GM18508 (cell line): ENCODE data around the gene CD37.

Experiments
- ATAC-seq: cut with Tn5 transposase; IDR thresholded peaks from one replicate; pipeline ENCODE4 v1.9.1; 2021; ENCODE audit warnings: moderate number of reproducible peaks; ENCODE audit not compliant: insufficient read depth, unreplicated experiment

The CD37 gene

DNA sequence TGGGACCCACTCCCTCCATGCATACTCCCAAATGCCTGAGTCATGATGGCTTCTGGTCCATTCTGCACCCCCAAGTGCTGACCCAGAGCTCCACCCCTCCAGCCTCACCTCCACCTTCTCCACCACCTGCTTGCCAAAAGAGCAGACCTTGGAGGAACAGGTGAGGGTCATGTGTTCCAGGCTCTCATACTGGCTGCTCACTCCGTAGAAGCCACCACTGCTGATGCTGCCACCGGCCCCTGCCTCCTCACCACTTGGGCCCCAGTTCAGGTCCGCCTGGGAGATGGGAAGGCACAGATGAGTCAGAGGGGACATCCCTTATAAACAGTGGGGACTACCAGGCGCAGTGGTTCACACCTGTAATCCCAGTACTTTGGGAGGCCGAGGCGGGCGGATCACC lies 7.9 kb downstream of the CD37 start:
- ATAC-seq, result no peak

DNA sequence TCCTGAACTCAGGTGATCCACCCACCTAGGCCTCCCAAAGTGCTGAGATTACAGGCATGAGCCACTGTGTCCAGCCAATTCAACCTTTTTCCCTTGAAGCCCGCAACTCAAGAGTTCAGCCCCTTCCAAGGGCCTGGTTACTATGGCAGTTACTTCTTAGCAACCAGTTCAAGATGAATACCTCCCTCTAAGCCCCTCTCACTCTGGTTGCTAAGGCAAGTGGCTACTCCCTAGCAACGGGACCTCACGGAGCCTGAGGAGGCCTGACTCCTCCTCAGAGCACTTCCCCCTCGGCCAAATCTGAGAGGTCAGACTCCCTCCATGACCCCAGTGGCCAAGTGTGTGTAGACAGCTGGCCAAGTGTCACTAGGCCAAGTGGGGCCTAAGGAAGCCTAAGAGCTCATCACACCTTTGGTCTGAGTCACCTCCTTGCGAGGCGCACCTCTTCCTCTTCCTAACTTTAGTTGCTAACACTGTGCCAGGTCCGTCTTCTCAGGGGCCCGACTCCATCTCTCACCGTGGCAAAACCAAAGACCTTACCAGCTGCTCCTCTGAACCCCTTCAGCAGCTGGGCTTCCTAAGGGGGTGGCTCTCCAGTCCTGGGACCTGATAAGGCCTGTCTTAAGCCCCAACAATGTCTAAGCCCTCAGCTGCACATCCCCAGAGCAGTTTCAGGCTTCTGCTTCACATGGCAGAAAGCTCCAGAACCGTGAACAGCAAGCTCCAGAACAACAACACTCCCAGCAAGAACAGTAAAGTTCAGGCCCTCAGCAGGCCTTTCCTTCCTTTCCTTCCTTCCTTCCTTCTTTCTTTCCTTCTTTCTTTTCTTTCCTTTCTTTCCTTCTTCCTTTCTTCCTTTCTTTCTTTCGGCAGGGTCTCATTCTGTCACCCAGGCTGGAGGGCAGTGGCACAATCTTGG lies 9.6 kb downstream of the CD37 start:
- no peak for ATAC-seq

DNA sequence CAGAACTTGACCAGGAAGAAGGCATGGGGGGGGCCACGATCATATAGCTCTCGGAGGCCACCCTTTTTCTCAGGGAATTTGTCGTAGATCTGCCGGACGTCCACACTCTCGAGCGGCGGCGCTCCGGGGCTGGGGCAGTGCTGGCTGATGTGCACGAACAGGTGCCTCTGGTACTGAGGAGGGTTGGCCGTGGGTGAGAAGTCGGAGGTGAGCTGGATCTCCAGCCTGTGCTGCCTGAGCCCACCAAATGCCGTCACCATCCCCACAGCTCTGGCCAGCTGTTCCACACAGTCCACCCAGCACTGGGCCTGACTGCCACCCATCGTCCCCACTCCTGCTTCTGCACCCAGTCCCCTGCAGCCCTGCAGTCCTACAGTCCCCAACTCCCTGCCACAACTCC lies 12.0 kb downstream of the CD37 start:
- no peak for ATAC-seq

DNA sequence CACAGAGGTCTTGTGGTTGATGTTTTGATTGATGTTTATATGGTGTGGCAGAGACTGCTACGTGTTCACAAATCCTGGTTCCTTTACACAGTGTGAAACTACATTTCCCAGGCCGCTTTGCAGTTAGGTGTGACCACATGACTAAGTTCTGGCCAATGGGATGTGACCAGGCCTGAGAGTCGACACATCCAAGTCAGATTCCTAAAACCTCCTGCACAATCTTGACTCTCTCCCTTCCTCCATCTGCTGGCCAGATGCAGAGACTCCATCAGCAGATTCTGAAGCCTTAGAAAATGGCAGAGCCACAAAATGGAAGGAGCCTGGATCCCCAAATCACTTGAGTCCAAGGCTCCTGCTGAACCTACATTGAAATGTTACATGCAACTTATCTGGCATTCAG lies 12.6 kb downstream of the CD37 start:
- no peak for ATAC-seq

DNA sequence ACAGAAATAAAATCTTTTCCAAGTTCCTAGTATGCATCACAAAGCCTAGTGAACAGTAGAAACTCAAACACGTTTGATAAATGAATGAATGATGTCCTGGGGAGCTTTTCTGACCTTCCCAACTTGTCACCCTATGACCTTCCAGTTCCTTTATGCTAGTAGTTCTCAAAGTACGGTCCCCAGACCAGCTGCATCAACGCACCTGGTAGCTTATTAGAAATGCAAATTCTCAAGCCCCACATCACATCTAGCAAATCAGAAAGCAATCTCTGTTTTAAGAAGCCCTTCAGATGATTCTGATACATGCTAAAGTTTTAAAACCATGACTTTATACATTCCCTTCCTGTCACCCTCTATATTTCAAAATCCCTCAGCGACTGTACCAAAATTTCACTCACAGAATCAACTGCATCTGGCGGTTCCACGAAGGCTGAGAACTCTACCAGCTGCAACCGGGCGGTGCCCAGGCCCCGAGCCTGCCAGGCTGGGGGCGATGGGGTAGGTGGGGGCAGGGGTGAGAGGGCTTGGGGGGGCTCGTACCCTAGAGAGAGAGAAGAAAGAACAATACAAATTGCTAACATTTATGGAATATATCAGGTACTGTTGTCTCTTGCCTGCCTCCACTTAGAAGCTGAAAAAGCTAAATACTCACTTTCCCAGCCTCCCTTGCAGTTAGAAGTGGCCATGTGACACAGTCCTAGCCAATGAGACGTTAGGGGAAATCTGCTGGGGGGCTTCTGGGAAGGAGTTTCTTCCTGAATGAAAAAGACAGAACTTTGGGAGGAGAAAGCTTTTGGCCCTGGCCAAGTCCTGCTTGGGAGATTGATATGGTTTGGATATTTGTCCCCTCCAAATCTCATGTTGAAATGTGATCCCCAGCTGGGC lies 13.3 kb downstream of the CD37 start:
- no peak for ATAC-seq

DNA sequence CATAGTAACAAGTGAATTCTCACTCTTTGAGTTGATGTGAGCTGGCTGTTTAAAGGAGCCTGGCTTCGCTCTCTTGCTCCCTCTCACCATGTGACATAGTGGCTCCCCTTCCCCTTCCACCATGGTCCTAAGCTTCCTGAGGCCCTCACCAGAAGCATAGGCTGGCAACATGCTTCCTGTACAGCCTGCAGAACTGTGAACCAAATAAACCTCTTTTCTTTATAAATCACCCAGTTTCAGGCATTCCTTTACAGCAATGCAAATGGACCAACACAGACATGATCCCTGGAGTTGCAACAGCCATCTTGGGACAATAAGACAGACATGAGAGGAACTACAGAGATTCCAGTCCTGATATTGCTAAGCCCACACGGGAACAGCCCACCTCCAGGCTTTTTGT lies 14.4 kb downstream of the CD37 start:
- no peak for ATAC-seq

DNA sequence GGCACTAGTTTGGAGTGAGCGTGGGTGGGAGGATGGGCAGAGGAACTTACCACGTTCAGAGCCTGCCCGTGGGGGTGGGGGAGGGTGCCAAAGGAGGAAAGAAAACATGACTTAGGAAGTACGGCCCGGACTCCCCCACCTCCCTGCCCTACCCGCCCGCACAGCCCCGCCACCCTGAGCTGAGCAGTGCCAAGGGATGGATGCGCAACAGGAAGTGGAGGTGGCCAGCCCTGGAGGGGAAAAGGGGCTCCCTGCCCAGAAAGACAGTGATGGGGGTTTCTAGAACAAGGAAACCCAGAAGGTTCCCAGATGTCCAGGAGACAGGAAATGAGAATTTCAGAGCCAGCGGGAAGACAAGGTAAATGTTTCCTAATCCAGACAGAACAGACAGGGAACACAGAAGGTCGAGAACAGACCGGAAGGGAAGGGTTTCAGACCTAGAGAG lies 20.7 kb downstream of the CD37 start:
- no peak for ATAC-seq

DNA sequence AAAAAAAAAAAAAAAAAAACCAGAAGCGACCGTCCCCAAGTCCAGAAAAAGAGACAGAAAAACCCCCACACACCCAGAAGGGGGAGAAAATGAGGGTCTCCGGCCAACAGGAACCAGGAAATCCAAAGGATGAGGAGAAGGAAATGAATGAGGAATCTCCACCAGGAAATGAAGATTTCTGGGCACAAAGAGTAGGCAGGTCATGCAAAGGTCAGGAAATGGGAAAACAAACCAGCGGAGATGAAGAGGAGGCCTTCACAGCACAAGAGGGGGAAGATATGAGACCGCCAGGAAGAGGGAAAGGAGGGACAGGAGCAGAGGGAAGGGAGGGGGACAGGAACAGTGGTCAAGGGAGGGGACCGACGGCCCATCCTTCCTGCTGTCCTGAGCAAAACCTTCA lies 21.2 kb downstream of the CD37 start:
- no peak for ATAC-seq

DNA sequence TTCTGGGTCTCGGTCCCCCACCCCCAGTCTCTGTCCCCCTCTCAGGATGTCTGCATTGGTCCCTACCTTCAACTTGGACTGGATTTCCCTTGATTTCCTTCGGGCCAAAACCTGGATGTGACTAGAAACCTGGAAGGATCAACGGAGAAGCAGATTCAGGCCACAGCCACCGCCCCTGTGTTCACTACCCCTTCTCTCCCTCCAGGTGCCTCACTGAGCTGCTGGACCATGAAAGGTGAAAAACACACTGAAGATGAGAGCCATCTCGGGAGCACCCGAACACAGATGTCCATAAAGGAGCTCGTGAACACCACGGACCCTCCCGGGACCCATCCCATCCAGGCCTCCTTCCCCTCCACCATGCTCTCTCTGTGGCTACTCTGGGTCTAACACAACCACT lies 22.0 kb downstream of the CD37 start:
- ATAC-seq, result no peak

DNA sequence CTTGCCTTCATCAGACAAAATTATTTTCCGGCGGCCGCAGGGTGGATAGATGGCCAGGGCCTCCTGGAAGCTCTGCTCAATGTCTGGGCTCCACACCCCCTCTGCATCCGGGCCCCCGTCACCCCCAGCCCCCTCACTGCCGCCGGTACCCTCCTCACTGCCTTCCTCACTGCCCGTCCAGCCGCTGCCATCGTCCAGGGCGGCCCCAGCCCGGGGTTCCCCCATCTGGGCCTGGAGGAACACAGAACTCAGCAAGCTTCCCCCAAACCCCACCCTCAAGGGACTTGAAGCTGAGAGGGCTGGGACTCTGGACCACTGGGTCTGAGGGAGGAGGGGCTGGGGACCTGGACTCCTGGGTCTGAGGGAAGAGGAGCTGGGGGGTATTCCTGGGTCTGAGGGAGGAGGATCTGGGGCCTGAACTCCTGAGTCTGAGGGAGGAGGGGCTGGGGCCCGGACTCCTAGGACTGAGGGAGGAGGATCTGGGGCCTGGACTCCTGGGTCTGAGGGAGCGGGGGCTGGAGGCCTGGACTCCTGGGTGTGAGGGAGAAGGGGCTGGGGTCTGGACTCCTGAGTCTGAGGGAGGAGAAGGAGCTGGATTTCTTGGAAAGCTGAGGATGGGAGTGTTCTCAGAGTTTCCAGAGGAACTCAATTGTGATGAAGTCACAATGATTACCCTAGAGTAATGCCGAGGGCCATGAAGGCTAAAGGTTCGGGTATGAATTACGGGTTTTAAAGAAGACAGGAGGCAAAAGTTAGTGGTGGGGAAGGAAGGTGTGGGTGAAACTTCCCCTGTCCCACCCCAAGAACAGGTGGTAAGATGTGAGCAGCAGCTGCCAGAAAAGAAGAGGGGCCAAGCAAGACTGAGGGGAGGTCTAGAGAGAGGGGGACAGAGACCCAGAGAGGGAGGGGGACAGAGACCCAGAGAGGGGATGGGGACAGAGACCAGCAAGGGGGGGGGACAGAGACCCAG lies 24.9 kb downstream of the CD37 start:
- no peak for ATAC-seq

DNA sequence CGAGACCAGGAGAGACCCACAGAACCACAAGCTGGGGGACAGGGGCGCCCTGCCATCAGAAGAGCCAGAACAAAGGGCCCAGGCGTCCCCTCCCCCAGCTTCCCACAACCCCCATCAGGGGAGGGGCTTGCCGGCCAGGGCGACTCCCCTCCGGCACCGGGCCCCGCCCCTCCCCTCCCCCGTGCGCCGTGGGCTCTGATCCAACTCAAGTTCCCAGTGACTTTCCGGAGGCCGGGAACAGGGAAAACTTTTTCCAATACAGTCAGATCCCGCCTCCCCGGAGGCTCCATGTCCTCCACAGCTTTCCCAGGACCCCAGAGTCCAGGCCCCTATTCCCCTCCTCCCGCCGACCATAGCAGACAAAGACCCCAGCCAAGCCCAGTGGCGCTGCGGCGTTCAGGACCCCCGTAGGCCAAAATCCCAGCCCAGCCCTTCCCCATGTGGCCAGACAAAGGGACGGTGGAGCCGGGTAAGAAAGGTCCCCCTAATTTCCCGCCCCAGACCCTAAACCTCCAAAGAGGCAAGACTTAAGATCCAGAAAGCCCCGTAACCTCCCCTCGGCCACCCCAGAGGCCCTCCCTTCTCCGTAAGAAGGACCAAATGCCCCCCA lies 26.3 kb downstream of the CD37 start:
- no peak for ATAC-seq

DNA sequence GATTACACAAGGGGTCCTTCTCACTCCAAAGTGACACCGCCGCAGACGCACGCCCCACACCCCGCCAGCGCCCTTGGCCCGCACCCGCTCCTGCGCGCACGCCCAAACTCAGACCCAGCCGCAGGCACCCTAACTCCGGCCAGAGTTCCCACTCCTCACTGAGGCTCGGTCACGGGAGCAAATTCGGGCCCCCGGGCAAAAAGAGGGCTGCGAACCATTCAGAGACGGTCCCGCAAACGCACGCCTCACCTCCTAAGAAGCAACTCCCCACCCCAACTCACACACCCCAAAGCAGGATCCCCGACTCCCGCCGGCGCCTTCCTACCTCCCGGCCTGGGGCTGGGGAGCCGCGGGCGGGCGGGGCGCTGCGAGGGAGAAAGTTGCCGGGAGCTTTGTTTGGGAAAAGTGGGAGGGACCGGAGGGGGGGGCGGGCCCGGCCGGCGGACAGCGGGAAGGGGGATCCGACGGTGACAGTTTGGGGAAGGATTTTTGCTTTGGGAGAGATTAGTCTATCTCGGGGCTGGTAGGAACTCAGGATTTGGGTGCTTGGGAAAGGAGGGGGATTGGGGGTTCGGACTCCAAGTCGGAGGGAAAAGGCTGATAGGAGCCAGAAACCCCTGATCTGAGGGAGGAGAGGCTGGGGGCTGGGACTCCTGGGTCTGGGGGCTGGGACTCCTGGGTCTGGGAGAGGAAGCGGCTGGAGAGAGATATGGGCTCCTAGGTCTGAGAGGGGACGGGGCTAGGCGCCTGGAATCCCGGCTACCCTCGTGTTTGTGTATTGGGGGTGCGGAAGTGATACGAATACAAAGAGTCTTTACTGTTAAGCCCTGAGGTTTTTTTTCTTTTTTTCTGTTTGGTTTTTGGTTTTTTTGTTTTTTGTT lies 27.1 kb downstream of the CD37 start, which contains the start of gene TEAD2:
TEAD2 (minus strand) TSS at position 369 of the 881 bp plus-strand sequence. CDS start 2,341 bp downstream, outside the sequence.
- no peak for ATAC-seq

DNA sequence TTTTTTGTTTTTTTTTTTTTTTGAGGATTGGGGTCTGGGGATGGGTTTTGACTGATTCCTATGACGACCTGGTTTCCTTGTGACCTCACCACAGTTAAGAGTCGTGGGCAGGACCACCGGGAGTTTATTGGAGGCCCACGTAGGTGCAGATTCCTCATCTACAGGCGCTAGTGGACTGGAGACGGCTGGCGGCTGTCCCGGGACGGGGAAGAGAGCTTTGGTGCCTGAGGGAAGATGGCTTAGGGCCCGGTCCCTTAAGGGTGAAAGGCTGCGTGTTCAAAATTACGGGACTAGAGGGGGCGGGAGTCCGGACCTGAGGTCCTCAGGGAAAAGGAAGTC lies 27.7 kb downstream of the CD37 start:
- ATAC-seq, result no peak

DNA sequence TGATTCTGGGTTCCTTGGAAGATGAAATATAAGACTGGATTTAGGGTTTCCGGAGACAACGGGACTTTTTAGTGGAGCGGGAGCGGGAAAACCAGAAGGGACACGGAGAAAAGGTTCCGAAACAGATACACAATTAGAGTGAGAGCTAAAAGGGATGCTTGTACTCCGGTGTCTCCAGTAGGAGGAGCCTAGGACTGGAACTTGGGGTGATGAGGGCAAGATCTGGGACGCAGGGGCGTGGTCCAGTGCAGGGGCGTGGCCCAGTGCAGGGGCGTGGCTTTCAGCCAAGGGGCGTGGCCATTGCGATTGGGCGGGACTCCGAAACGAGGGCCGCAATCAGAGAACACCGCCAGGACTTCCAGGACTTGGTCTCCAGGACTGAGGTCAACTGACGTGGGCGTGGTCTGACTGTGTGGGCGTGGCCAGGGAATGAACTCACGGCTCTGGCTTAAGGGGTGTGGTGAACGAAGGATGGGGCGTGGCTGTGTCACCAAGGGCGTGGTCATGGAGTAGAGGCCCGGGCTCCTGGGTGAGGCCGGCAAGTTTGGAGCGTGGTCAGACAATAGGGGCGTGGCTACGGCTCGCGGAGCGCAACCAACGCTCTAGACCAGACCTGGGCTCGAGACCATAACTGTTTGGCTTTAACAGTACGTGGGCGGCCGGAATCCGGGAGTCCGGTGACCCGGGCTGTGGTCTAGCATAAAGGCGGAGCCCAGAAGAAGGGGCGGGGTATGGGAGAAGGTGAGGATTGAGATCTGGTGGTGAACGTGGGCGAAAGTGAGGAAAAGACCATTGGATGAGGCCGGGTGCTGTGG lies 28.3 kb downstream of the CD37 start, which contains the start of gene DKKL1:
DKKL1 (plus strand) TSS at position 610 of the 815 bp plus-strand sequence; CDS start at position 732, 122 bp downstream.
- ATAC-seq, result no peak

DNA sequence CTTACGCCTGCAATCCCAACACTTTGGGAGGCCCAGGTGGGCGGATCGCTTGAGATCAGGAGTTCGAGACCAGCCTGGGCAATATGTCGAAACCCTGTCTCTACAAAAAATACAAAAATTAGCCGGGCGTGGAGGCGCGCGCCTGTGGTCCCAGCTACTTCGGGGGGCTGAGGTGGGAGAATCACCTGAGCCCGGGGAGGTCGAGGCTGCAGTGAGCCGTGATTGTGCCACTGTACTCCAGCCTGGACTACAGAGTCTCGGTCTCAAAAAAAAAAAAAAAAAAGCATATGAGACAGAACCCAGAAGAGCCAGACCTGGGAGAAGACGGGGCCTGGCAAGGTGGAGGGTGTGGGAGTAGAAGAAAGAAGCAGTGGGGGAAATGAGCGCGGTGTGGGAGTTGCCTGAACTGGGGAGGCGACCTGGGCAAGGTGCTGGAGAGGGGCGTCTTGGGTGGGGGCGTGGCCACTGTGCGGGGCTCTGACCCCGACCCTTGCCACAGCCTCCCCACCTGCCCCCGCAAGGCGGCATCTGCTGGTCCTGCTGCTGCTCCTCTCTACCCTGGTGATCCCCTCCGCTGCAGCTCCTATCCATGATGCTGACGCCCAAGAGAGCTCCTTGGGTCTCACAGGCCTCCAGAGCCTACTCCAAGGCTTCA lies 29.0 kb downstream of the CD37 start:
- ATAC-seq, result no peak

DNA sequence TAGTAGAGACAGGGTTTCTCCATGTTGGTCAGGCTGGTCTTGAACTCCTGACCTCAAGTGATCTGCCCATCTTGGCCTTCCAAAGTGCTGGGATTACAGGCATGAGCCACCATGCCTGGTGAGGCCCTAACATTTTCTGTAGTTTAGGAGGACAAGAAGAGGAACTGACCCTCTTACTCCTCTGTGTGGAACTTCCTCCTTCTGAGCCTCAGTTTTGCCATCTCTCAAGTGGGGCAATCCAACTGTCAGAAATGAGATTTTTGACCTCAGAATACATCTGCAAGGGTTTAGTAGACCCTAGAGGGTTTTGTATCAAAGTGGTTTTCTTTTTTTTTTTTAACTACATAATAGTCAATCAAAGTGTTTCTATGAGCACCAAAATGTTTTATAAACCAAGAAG lies 30.9 kb downstream of the CD37 start:
- ATAC-seq, result no peak

DNA sequence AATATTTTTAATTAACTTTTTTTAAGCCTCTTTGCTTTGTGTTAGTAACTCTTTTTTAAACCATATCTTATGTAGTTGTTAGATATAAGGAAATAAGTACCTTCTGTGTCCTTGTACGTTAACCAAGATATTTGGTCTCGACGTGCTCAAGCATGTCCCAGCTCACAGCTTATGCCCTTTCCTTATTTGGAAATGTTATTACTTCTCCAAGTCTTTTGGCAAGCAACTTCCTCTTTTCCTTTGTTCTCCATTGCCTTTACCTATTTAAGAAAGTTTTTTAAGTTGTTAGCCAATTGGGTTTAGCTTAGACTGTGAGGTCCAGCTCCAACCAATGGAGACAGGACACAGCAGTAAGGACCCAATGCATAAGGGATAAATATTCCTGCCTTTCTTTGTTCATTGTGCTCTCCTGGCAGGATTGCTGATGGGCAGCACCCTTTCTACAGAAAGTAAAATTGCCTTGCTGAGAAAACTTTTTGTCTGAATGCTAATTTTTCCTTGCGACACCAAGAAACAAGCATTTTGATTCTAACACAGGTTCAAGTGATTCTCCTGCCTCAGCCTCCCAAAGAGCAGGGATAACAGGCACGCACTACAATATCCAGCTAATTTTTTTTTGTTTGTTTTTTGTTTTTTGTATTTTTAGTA lies 33.6 kb downstream of the CD37 start:
- ATAC-seq, result no peak
